Activated CD4-positive, alpha-beta T cell treated with anti-CD3 and anti-CD28 coated beads, Interleukin-2, amount 10 ng/mL, durations not matched to agents 24 days and 14 days (primary cell): Measurements from ENCODE around the gene PITPNC1. TPM values are rescaled to one million over a fixed set of nuclear protein-coding genes. Genes with fewer than 3 reads are reported as not detected.

Source experiments
- DNase-seq: peaks from one replicate; pipeline ENCODE4 v3.0.0; 2022
- H3K27ac Mint-ChIP-seq: one replicate; pipeline ENCODE4 v1.8.0; 2022; ENCODE audit warnings: mild to moderate bottlenecking, mixed read lengths
- H3K27me3 Mint-ChIP-seq: one replicate; pipeline ENCODE4 v1.8.0; 2022; ENCODE audit warnings: mixed read lengths
- H3K36me3 Mint-ChIP-seq: one replicate; pipeline ENCODE4 v1.8.0; 2022; ENCODE audit warnings: low read depth, mild to moderate bottlenecking, mixed read lengths
- H3K4me1 Mint-ChIP-seq: one replicate; pipeline ENCODE4 v1.8.0; 2021; ENCODE audit warnings: mixed read lengths
- H3K4me3 Mint-ChIP-seq: one replicate; pipeline ENCODE4 v1.8.0; 2022; ENCODE audit warnings: mild to moderate bottlenecking, moderate library complexity, mixed read lengths
- H3K9me3 Mint-ChIP-seq: one replicate; pipeline ENCODE4 v1.8.0; 2021; ENCODE audit warnings: mixed read lengths
- intact Hi-C: fragments of 100-400 bp; cut with micrococcal nuclease; formaldehyde crosslinking; loops from one replicate; pipeline ENCODE4 v1.15.1; 2023
- total RNA-seq: library from RNA; stranded (reverse); gene quantifications from 2 replicates; pipeline ENCODE4 v1.2.3, GENCODE V29; 2022

The PITPNC1 gene
- total RNA-seq, 1 donor from 2014 or later = 22.3 TPM

- H3K27me3 Mint-ChIP-seq = no peaks in the 10 kb centered on the region
- no peak overlapping the region for H3K4me3 Mint-ChIP-seq
- intact Hi-C loops = loop anchor here (10.0 kb wide), 1 partner anchor 96 kb away; no protein-coding TSS in a partner anchor
- H3K27ac Mint-ChIP-seq = no peak overlapping the region
- no peaks in the 10 kb centered on the region for H3K36me3 Mint-ChIP-seq
- no peak for DNase-seq
- H3K9me3 Mint-ChIP-seq = no peaks in the 10 kb centered on the region
- H3K4me1 Mint-ChIP-seq = peaks cover 6% of the 10 kb centered on the region
These were observed 223.3 kb downstream of the PITPNC1 start for GRCh38 chr17:67600408-67600807.

- H3K36me3 Mint-ChIP-seq = no peaks in the 10 kb centered on the region
- H3K4me1 Mint-ChIP-seq = peaks cover 6% of the 10 kb centered on the region
- no peak overlapping the region for H3K4me3 Mint-ChIP-seq
- H3K27ac Mint-ChIP-seq = no peak overlapping the region
- no peak for DNase-seq
- intact Hi-C loops = loop anchor here (10.0 kb wide), 1 partner anchor 97 kb away; no protein-coding TSS in a partner anchor
- no peaks in the 10 kb centered on the region for H3K27me3 Mint-ChIP-seq
- no peaks in the 10 kb centered on the region for H3K9me3 Mint-ChIP-seq
These were observed 224.8 kb downstream of the PITPNC1 start for GRCh38 chr17:67601897-67602296.

GRCh38 chr17:67602444-67602843 lies 225.4 kb downstream of the PITPNC1 start:
- Mint-ChIP-seq H3K4me1 (peaks cover 6% of the 10 kb centered on the region), H3K27ac (no peak overlapping the region), H3K9me3 (no peaks in the 10 kb centered on the region), H3K27me3 (no peaks in the 10 kb centered on the region), H3K36me3 (no peaks in the 10 kb centered on the region), H3K4me3 (no peak overlapping the region)
- intact Hi-C loops = loop anchor here (10.0 kb wide), 1 partner anchor 98 kb away; no protein-coding TSS in a partner anchor
- no peak for DNase-seq

GRCh38 chr17:67602974-67603373 lies 225.9 kb downstream of the PITPNC1 start:
- Mint-ChIP-seq H3K36me3 (no peaks in the 10 kb centered on the region), H3K4me3 (no peak overlapping the region), H3K27ac (no peak overlapping the region), H3K9me3 (no peaks in the 10 kb centered on the region), H3K27me3 (no peaks in the 10 kb centered on the region), H3K4me1 (peaks cover 6% of the 10 kb centered on the region)
- DNase-seq = peak; percentile 86
- intact Hi-C loops = loop anchor here (1.0 to 10.0 kb wide), 3 partner anchors 98 to 228 kb away; no protein-coding TSS in a partner anchor

- H3K27me3 Mint-ChIP-seq = no peaks in the 10 kb centered on the region
- intact Hi-C loops = loop anchor here (10.0 kb wide), 1 partner anchor 101 kb away; no protein-coding TSS in a partner anchor
- no peak overlapping the region for H3K4me3 Mint-ChIP-seq
- peaks cover 3% of the 10 kb centered on the region for H3K36me3 Mint-ChIP-seq
- no peak for DNase-seq
- H3K9me3 Mint-ChIP-seq = no peaks in the 10 kb centered on the region
- peaks cover 4% of the 10 kb centered on the region for H3K4me1 Mint-ChIP-seq
- no peak overlapping the region for H3K27ac Mint-ChIP-seq
These were observed 228.3 kb downstream of the PITPNC1 start for GRCh38 chr17:67605256-67605912.

- peaks cover 4% of the 10 kb centered on the region for H3K4me1 Mint-ChIP-seq
- H3K4me3 Mint-ChIP-seq = no peak overlapping the region
- DNase-seq = no peak
- no peaks in the 10 kb centered on the region for H3K9me3 Mint-ChIP-seq
- peaks cover 3% of the 10 kb centered on the region for H3K36me3 Mint-ChIP-seq
- intact Hi-C loops = loop anchor here (10.0 kb wide), 1 partner anchor 102 kb away; no protein-coding TSS in a partner anchor
- no peaks in the 10 kb centered on the region for H3K27me3 Mint-ChIP-seq
- no peak overlapping the region for H3K27ac Mint-ChIP-seq
These were observed 229.4 kb downstream of the PITPNC1 start for GRCh38 chr17:67606471-67606870.

GRCh38 chr17:67606896-67607604 lies 230.0 kb downstream of the PITPNC1 start:
- H3K36me3 Mint-ChIP-seq = peaks cover 3% of the 10 kb centered on the region
- no peaks in the 10 kb centered on the region for H3K27me3 Mint-ChIP-seq
- no peak for DNase-seq
- intact Hi-C loops = loop anchor here (10.0 kb wide), 1 partner anchor 102 kb away; no protein-coding TSS in a partner anchor
- no peaks in the 10 kb centered on the region for H3K9me3 Mint-ChIP-seq
- H3K27ac Mint-ChIP-seq = no peak overlapping the region
- H3K4me3 Mint-ChIP-seq = no peak overlapping the region
- peaks cover 3% of the 10 kb centered on the region for H3K4me1 Mint-ChIP-seq

- no peak overlapping the region for H3K27ac Mint-ChIP-seq
- H3K36me3 Mint-ChIP-seq = peaks cover 3% of the 10 kb centered on the region
- no peak for DNase-seq
- H3K4me1 Mint-ChIP-seq = no peaks in the 10 kb centered on the region
- no peaks in the 10 kb centered on the region for H3K9me3 Mint-ChIP-seq
- no peak overlapping the region for H3K4me3 Mint-ChIP-seq
- intact Hi-C loops = no loop called here
- H3K27me3 Mint-ChIP-seq = no peaks in the 10 kb centered on the region
These were observed 233.0 kb downstream of the PITPNC1 start for GRCh38 chr17:67610061-67610460.

GRCh38 chr17:67613961-67614360 lies 236.9 kb downstream of the PITPNC1 start:
- Mint-ChIP-seq H3K4me1 (no peaks in the 10 kb centered on the region), H3K36me3 (peaks cover 3% of the 10 kb centered on the region), H3K4me3 (no peak overlapping the region), H3K9me3 (no peaks in the 10 kb centered on the region), H3K27ac (no peak overlapping the region), H3K27me3 (no peaks in the 10 kb centered on the region)
- DNase-seq = no peak
- intact Hi-C loops = no loop called here

GRCh38 chr17:67615011-67615561 lies 238.0 kb downstream of the PITPNC1 start:
- H3K36me3 Mint-ChIP-seq = no peaks in the 10 kb centered on the region
- H3K27ac Mint-ChIP-seq = no peak overlapping the region
- no peaks in the 10 kb centered on the region for H3K9me3 Mint-ChIP-seq
- DNase-seq = no peak
- intact Hi-C loops = no loop called here
- no peaks in the 10 kb centered on the region for H3K4me1 Mint-ChIP-seq
- no peak overlapping the region for H3K4me3 Mint-ChIP-seq
- H3K27me3 Mint-ChIP-seq = no peaks in the 10 kb centered on the region

GRCh38 chr17:67615736-67616135 lies 238.7 kb downstream of the PITPNC1 start:
- Mint-ChIP-seq H3K36me3 (no peaks in the 10 kb centered on the region), H3K4me1 (no peaks in the 10 kb centered on the region), H3K4me3 (no peak overlapping the region), H3K9me3 (no peaks in the 10 kb centered on the region), H3K27me3 (no peaks in the 10 kb centered on the region), H3K27ac (no peak overlapping the region)
- no peak for DNase-seq
- intact Hi-C loops = no loop called here

- no peaks in the 10 kb centered on the region for H3K36me3 Mint-ChIP-seq
- DNase-seq = no peak
- no peaks in the 10 kb centered on the region for H3K4me1 Mint-ChIP-seq
- H3K4me3 Mint-ChIP-seq = no peak overlapping the region
- intact Hi-C loops = no loop called here
- no peak overlapping the region for H3K27ac Mint-ChIP-seq
- no peaks in the 10 kb centered on the region for H3K9me3 Mint-ChIP-seq
- H3K27me3 Mint-ChIP-seq = no peaks in the 10 kb centered on the region
These were observed 240.3 kb downstream of the PITPNC1 start for GRCh38 chr17:67617304-67617899.

- no peaks in the 10 kb centered on the region for H3K36me3 Mint-ChIP-seq
These were observed 242.5 kb downstream of the PITPNC1 start for GRCh38 chr17:67619555-67619954.

GRCh38 chr17:67620088-67620487 lies 243.0 kb downstream of the PITPNC1 start:
- no peak for DNase-seq
- H3K27ac Mint-ChIP-seq = no peak overlapping the region
- H3K4me3 Mint-ChIP-seq = no peak overlapping the region
- no peaks in the 10 kb centered on the region for H3K36me3 Mint-ChIP-seq
- no peaks in the 10 kb centered on the region for H3K9me3 Mint-ChIP-seq
- H3K4me1 Mint-ChIP-seq = no peaks in the 10 kb centered on the region
- intact Hi-C loops = no loop called here
- H3K27me3 Mint-ChIP-seq = no peaks in the 10 kb centered on the region

More at GRCh38 chr17:67619555-67619954, 242.5 kb downstream of the PITPNC1 start:
- intact Hi-C loops = no loop called here
- H3K4me1 Mint-ChIP-seq = no peaks in the 10 kb centered on the region
- H3K27me3 Mint-ChIP-seq = no peaks in the 10 kb centered on the region
- DNase-seq = no peak
- no peaks in the 10 kb centered on the region for H3K9me3 Mint-ChIP-seq
- no peak overlapping the region for H3K4me3 Mint-ChIP-seq
- no peak overlapping the region for H3K27ac Mint-ChIP-seq
